ACC112 (cell line): ENCODE data around the gene TMEM218.

ENCODE experiments used
- H2AFZ ChIP-seq: fragments of 200-600 bp; sonication (generic); one replicate; pipeline ENCODE4 v1.6.0; 2017; ENCODE audit warnings: antibody characterized with exemption, low read length; ENCODE audit not compliant: unreplicated experiment
- H3K27ac ChIP-seq: fragments of 200-600 bp; sonication (generic); 2 replicates; pipeline ENCODE4 v1.5.1; 2014; ENCODE audit warnings: low read depth, mild to moderate bottlenecking, antibody characterized with exemption, low read length, moderate library complexity
- H3K27me3 ChIP-seq: fragments of 200-600 bp; sonication (generic); 2 replicates; pipeline ENCODE4 v1.6.1; 2014; ENCODE audit warnings: mild to moderate bottlenecking, antibody characterized with exemption, low read length, moderate library complexity, mixed read lengths; ENCODE audit not compliant: insufficient read depth
- H3K36me3 ChIP-seq: fragments of 200-600 bp; sonication (generic); 2 replicates; pipeline ENCODE4 v1.6.1; 2016; ENCODE audit warnings: mild to moderate bottlenecking, antibody characterized with exemption, low read length, moderate library complexity, mixed read lengths; ENCODE audit not compliant: insufficient read depth
- H3K4me1 ChIP-seq: fragments of 200-600 bp; sonication (generic); one replicate; pipeline ENCODE4 v1.6.1; 2016; ENCODE audit warnings: low read length, mixed read lengths; ENCODE audit not compliant: insufficient read depth, unreplicated experiment, control insufficient read depth
- H3K4me3 ChIP-seq: fragments of 200-600 bp; sonication (generic); 2 replicates; pipeline ENCODE4 v1.5.1; 2014; ENCODE audit warnings: mild to moderate bottlenecking, low read depth, low read length
- H3K79me2 ChIP-seq: fragments of 200-600 bp; sonication (generic); one replicate; pipeline ENCODE4 v1.6.0; 2016; ENCODE audit warnings: low read length; ENCODE audit not compliant: control insufficient read depth, unreplicated experiment, insufficient read depth

The TMEM218 gene

DNA sequence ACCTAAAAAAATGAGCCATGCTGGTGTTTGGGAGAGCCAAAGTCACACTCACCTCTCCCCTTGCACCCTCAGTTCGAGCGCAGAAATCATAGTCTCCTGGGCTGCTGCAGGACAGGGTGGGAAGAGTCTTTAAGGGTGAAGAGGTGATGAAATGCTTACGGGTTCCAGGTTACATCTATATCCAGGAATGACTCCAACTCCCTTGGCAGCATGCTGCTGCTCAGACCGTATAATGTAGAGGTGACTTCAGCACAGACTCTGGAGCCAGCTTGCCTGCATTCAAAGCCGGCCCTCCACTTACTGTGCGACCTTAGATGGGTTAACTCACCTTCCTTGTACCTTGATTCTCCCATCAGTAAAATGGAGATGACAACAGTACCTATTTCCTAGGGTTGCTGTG is 35.9 kb upstream of the TMEM218 start:
- Histone ChIP-seq H2AFZ (no peak overlapping the region), H3K79me2 (no peaks in the 10 kb centered on the region), H3K4me1 (no peaks in the 10 kb centered on the region), H3K27me3 (no peaks in the 10 kb centered on the region), H3K27ac (no peak overlapping the region), H3K4me3 (no peak overlapping the region), H3K36me3 (no peaks in the 10 kb centered on the region)

DNA sequence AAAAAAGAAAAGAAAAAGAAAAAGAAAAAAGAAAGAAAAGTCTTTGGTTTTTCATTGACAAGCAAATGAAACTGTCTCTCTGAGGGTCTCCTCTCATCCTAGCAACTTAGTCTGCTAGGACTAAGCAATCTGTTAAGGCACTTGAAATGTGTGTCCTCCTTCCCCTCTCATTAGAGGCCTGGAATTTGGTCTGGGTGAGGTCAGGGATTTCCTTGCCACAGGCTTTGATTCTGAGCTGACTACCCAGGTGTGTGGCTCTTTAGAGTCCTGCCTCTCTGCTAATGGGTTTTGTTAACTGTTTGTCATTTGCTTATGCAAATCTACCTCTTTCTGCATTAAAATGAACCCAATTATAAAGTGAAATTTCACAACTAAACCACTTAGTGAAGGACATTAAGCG is 34.8 kb upstream of the TMEM218 start:
- no peaks in the 10 kb centered on the region for H3K27me3 ChIP-seq
- no peak overlapping the region for H3K4me3 ChIP-seq
- no peaks in the 10 kb centered on the region for H3K79me2 ChIP-seq
- H3K4me1 ChIP-seq: no peaks in the 10 kb centered on the region
- H2AFZ ChIP-seq: no peak overlapping the region
- no peaks in the 10 kb centered on the region for H3K36me3 ChIP-seq
- H3K27ac ChIP-seq: no peak overlapping the region

DNA sequence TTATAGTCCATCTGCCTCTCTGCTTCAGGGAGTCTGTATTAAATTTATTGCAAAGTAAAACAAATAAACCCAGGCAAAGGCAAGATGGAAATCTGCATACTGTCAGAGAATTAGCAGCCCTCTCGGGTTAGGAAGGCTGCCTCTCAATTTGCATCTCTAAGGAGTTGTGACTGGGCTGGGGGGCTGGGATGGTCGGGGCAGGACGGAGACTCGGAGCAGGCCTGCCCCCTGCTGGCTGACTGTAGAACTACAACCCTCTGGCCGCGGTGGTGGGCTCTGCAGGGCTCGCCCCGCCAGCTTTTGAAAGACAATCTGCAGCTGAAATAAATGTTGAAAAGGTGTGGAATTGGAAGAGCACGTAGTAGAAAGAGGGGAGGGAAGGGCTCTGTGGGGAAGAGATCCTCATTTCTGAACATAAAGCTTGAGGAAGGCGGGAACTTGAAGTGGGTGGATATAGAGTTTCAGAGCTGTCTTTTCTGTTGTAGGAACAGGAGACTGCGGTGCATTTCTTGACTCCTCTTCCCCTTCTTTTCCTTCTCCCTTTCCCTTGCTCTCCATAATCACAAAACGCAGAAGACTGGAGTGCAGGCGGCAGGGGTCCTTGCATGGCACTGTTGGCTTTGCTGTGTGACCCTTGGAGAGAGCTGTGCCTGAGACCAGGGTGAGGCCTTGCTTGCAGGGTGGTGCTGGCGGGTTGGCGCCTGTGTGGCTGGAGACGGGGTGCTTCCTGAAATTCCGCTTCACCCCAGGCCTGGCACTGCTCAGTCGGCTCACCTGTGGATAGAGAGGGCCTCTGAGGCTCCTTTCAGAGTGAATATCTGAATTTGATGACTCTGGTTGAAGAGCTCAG is 30.5 kb upstream of the TMEM218 start:
- Histone ChIP-seq H3K79me2 (no peaks in the 10 kb centered on the region), H3K36me3 (no peaks in the 10 kb centered on the region), H2AFZ (no peak overlapping the region), H3K4me1 (no peaks in the 10 kb centered on the region), H3K27ac (no peak overlapping the region), H3K4me3 (no peak overlapping the region), H3K27me3 (no peaks in the 10 kb centered on the region)

DNA sequence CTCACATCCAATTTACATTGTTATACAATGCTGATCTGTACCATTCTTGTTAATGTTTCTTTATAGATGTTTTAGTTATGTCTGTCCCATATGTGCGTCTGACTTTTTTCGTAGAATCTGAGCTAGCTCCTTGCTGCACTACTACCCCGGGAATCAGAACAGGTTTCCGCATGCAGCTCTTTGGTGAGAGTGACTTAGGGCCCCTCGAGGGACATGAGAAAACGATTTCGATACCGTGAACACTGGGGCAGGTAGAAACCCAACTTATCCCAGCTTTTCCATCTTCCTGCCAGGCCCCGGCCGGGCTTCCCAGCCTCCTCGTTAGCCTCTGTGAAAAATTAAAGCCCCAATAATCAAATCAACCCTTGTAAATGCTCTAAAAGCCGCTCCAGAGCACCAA is 29.8 kb upstream of the TMEM218 start:
- Histone ChIP-seq H2AFZ (no peak overlapping the region), H3K27me3 (0 out of 2 replicates have a peak, but pooled peaks cover 4% of the 10 kb centered on the region), H3K27ac (no peak overlapping the region)

DNA sequence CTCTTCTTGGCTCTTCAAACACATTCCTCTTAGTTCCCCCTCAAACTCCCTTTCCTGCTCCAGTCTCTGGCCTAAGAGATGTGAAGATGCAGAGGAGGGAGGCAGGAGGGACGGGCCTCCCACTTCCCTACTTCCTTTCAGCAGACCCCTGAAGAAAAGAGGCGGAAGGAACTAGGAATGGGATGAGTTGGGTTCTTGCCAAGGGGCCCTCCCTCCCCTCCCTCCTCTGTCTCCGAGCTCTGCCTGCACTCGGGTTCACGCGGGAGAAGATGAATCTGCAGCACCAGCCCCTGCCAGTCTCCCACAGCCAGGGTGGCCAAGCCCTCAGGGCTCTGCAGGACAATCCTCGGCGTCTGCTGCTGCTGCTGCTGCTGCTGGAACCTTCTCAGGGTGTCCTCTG is 28.8 kb upstream of the TMEM218 start:
- H2AFZ ChIP-seq: no peak overlapping the region
- no peaks in the 10 kb centered on the region for H3K79me2 ChIP-seq
- no peaks in the 10 kb centered on the region for H3K4me1 ChIP-seq
- no peaks in the 10 kb centered on the region for H3K36me3 ChIP-seq
- H3K4me3 ChIP-seq: no peak overlapping the region
- H3K27ac ChIP-seq: no peak overlapping the region
- 0 out of 2 replicates have a peak, but pooled peaks cover 4% of the 10 kb centered on the region for H3K27me3 ChIP-seq

More for the DNA sequence above, 29.8 kb upstream of the TMEM218 start:
- no peak overlapping the region for H3K4me3 ChIP-seq
- no peaks in the 10 kb centered on the region for H3K36me3 ChIP-seq
- H3K79me2 ChIP-seq: no peaks in the 10 kb centered on the region
- no peaks in the 10 kb centered on the region for H3K4me1 ChIP-seq

DNA sequence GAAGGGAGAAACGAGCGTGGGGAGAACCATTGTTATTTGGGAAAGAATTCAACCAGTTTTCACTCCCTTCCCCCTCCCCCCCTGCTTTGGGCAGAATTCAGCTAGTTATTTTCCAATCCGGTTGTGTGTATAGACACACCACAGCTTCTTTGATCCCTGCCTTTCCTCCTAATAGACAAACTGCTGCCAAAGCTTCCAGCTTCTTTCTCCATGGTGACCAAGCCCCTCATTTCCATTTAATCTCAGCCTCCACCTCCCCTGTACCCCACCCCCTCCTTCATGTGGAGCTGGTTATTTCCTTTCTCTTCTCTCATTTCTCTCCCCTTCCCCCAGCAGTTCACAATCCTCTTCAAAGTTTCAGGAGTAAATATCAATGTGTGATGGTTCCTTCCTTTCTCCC is 28.4 kb upstream of the TMEM218 start:
- no peak overlapping the region for H2AFZ ChIP-seq
- H3K79me2 ChIP-seq: no peaks in the 10 kb centered on the region
- H3K27me3 ChIP-seq: peaks cover 6% of the 10 kb centered on the region; the same call in 1 of the 2 replicates
- no peaks in the 10 kb centered on the region for H3K36me3 ChIP-seq
- no peak overlapping the region for H3K27ac ChIP-seq
- H3K4me3 ChIP-seq: no peak overlapping the region
- no peaks in the 10 kb centered on the region for H3K4me1 ChIP-seq

DNA sequence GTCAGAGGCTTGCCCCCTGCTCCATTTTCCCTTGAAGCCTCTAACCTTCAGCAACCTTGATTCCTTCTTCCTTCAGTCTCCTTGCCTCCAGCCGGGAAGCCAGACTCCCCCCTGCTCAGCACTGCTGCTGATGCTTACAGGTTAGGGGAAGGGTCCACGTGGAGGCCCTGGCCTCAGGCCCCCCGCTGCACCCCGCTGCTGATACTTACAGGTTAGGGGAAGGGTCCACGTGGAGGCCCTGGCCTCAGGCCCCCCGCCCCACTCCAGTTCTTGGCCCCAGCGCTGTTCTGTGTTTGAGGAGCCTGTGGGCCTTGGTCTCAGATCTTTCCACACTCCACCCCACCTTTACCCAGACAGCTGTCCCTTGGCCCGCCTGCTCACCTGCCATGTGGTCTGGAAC is 27.5 kb upstream of the TMEM218 start:
- Histone ChIP-seq H2AFZ (no peak overlapping the region), H3K27ac (no peak overlapping the region), H3K79me2 (no peaks in the 10 kb centered on the region), H3K4me3 (no peak overlapping the region), H3K4me1 (no peaks in the 10 kb centered on the region), H3K27me3 (peaks cover 13% of the 10 kb centered on the region; the same call in 1 of the 2 replicates), H3K36me3 (no peaks in the 10 kb centered on the region)

DNA sequence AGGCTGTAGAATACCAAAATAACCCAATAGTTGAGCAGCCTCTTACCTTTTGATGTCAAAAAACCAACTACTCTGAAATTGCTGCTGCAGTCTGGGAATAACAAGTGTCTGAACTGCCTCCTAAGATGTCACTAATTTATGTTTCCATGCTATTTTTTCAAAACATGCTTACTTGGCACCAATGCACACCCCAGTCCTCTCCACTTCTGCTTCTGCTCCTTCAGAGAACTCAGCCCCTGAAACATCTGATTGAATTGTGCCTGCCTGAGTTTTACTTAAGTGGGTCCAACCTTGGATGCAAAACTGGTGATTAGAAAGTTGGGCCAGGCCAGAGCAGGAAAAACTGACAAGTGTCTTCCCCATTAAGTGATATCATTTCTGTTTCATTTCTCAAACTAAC is 24.6 kb upstream of the TMEM218 start:
- H3K79me2 ChIP-seq: no peaks in the 10 kb centered on the region

DNA sequence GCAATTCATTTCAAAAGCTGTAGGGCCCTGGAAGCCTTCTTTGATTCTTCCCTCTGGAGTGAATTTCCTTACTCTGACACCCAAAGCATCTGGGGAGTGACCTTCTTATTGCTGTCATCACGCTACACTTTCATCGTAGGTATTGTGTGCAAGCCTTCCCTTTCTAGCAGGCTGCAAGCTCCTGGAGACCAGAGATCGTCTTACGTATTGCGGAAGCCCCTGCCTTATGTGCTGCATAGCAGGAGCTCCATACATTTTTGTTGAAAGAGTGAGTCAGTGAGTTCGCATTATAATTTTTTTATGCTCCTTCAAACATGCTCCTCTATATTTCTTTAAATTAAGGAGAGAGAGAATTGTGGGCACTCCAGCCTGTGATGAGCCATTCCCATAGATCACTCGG is 21.2 kb upstream of the TMEM218 start:
- Histone ChIP-seq H3K27ac (no peak overlapping the region), H3K4me1 (no peaks in the 10 kb centered on the region), H2AFZ (no peak overlapping the region)

More for the DNA sequence above, 24.6 kb upstream of the TMEM218 start:
- Histone ChIP-seq H3K4me3 (no peak overlapping the region), H3K36me3 (no peaks in the 10 kb centered on the region), H3K4me1 (no peaks in the 10 kb centered on the region), H2AFZ (no peak overlapping the region), H3K27ac (no peak overlapping the region), H3K27me3 (peaks cover 16% of the 10 kb centered on the region; the same call in 1 of the 2 replicates)

DNA sequence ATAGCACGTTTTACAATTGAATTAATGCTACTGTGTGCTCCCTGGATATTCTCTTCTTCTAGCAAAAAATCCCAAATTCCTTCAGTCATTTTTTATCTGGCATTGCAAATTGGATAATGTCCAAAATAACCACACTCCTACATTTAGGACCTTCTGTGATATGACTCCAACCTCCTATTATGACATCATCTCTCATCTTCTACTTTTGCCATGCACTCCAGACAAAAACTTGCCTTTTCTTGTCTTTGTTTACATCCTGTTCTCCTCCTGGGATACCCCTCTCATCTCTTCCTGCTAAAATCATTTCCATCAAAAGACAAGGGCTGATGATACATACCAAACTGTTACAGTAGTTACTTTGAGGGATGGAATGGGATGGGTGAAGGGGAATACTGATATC is 20.6 kb upstream of the TMEM218 start:
- Histone ChIP-seq H2AFZ (no peak overlapping the region), H3K79me2 (no peaks in the 10 kb centered on the region), H3K27ac (no peak overlapping the region), H3K36me3 (no peaks in the 10 kb centered on the region), H3K27me3 (peaks cover 16% of the 10 kb centered on the region; the same call in 1 of the 2 replicates), H3K4me3 (no peak overlapping the region), H3K4me1 (no peaks in the 10 kb centered on the region)

More for the DNA sequence above, 21.2 kb upstream of the TMEM218 start:
- peaks cover 16% of the 10 kb centered on the region; the same call in 1 of the 2 replicates for H3K27me3 ChIP-seq
- H3K36me3 ChIP-seq: no peaks in the 10 kb centered on the region
- H3K4me3 ChIP-seq: no peak overlapping the region
- no peaks in the 10 kb centered on the region for H3K79me2 ChIP-seq
